ENCODE measurements around the gene OR2AT4.

DNA sequence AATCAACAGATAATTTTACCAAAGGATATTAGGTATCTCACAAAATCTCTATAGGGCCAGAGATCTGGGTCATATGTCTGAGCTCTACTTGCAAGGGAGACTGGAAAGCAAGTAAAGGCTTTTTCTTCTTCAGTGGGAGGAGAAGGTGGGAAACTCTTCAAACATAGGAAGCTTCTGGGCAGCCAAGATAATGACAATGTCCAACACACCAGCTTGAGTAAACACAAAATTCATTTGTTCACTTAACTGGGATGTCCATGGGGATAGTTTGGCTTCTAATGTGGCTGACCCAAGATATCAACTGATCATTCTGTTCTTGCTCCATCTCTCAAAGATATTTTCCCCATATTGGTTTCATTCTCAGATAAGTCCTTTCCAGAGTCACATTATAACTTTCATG is 37.4 kb downstream of the OR2AT4 start:
- no peak for TF ChIP-seq CTCF (IDR thresholded peaks at IDR 0.05)
- TF ChIP-seq POLR2A (IDR thresholded peaks at IDR 0.05), result no peak
